ENCODE results near the gene GAREM1.

GAREM1 gene

GRCh38 chr18:32287873-32288272 is 182.8 kb downstream of the GAREM1 start:
- Histone ChIP-seq H3K4me1 (ENCODE audit: control insufficient read depth, insufficient read depth, low read length) (no peaks in the 10 kb centered on the region), H3K27ac (ENCODE audit: insufficient read depth, low read depth, low read length, poor library complexity, severe bottlenecking) (no peak overlapping the region), H3K4me3 (ENCODE audit: insufficient read depth, low read depth, low read length) (no peak overlapping the region), H3K9me3 (ENCODE audit: control insufficient read depth, low read length) (no peaks in the 10 kb centered on the region), H3K36me3 (ENCODE audit: control insufficient read depth, insufficient read depth, low read length) (no peaks in the 10 kb centered on the region), H3K27me3 (ENCODE audit: control insufficient read depth, insufficient read depth, low read length, poor library complexity, severe bottlenecking) (no peaks in the 10 kb centered on the region)
- WGBS, 2 experiments: 96 to 97% methylated on average over 9 of the region's 9 CpGs

GRCh38 chr18:32287249-32287648 is 183.4 kb downstream of the GAREM1 start:
- Histone ChIP-seq H3K27ac (ENCODE audit: insufficient read depth, low read depth, low read length, poor library complexity, severe bottlenecking) (no peak overlapping the region), H3K36me3 (ENCODE audit: control insufficient read depth, insufficient read depth, low read length) (no peaks in the 10 kb centered on the region), H3K4me1 (ENCODE audit: control insufficient read depth, insufficient read depth, low read length) (no peaks in the 10 kb centered on the region), H3K27me3 (ENCODE audit: control insufficient read depth, insufficient read depth, low read length, poor library complexity, severe bottlenecking) (no peaks in the 10 kb centered on the region), H3K9me3 (ENCODE audit: control insufficient read depth, low read length) (no peaks in the 10 kb centered on the region), H3K4me3 (ENCODE audit: insufficient read depth, low read depth, low read length) (no peak overlapping the region)
- 95% methylated on average over 16 of the region's 16 CpGs for WGBS, 2 experiments

- Histone ChIP-seq H3K9me3 (ENCODE audit: control insufficient read depth, low read length) (no peaks in the 10 kb centered on the region), H3K4me1 (ENCODE audit: control insufficient read depth, insufficient read depth, low read length) (no peaks in the 10 kb centered on the region), H3K27me3 (ENCODE audit: control insufficient read depth, insufficient read depth, low read length, poor library complexity, severe bottlenecking) (no peaks in the 10 kb centered on the region), H3K27ac (ENCODE audit: insufficient read depth, low read depth, low read length, poor library complexity, severe bottlenecking) (no peak overlapping the region), H3K36me3 (ENCODE audit: control insufficient read depth, insufficient read depth, low read length) (no peaks in the 10 kb centered on the region), H3K4me3 (ENCODE audit: insufficient read depth, low read depth, low read length) (no peak overlapping the region)
- WGBS, 2 experiments: 95 to 98% methylated on average over 5 of the region's 5 CpGs
Observed at GRCh38 chr18:32286749-32287148, 183.9 kb downstream of the GAREM1 start.

- no peaks in the 10 kb centered on the region for H3K4me1 ChIP-seq (ENCODE audit: control insufficient read depth, insufficient read depth, low read length)
- no peak overlapping the region for H3K4me3 ChIP-seq (ENCODE audit: insufficient read depth, low read depth, low read length)
- 95% methylated on average over 1 of the region's 1 CpG; no CpG with 5 or more reads in 1 of the 2 experiments for WGBS, 2 experiments
- no peak overlapping the region for H3K27ac ChIP-seq (ENCODE audit: insufficient read depth, low read depth, low read length, poor library complexity, severe bottlenecking)
- H3K27me3 ChIP-seq (ENCODE audit: control insufficient read depth, insufficient read depth, low read length, poor library complexity, severe bottlenecking): no peaks in the 10 kb centered on the region
- H3K36me3 ChIP-seq (ENCODE audit: control insufficient read depth, insufficient read depth, low read length): no peaks in the 10 kb centered on the region
- no peaks in the 10 kb centered on the region for H3K9me3 ChIP-seq (ENCODE audit: control insufficient read depth, low read length)
Observed at GRCh38 chr18:32284284-32284683, 186.4 kb downstream of the GAREM1 start.

GRCh38 chr18:32280911-32281310 is 189.8 kb downstream of the GAREM1 start:
- H3K36me3 ChIP-seq (ENCODE audit: control insufficient read depth, insufficient read depth, low read length): no peaks in the 10 kb centered on the region
- no peaks in the 10 kb centered on the region for H3K4me1 ChIP-seq (ENCODE audit: control insufficient read depth, insufficient read depth, low read length)
- no peaks in the 10 kb centered on the region for H3K27me3 ChIP-seq (ENCODE audit: control insufficient read depth, insufficient read depth, low read length, poor library complexity, severe bottlenecking)
- no peak overlapping the region for H3K27ac ChIP-seq (ENCODE audit: insufficient read depth, low read depth, low read length, poor library complexity, severe bottlenecking)
- no peaks in the 10 kb centered on the region for H3K9me3 ChIP-seq (ENCODE audit: control insufficient read depth, low read length)
- 89 to 99% methylated on average over 4 of the region's 4 CpGs for WGBS, 2 experiments
- no peak overlapping the region for H3K4me3 ChIP-seq (ENCODE audit: insufficient read depth, low read depth, low read length)

- Histone ChIP-seq H3K4me3 (ENCODE audit: insufficient read depth, low read depth, low read length) (no peak overlapping the region), H3K4me1 (ENCODE audit: control insufficient read depth, insufficient read depth, low read length) (no peaks in the 10 kb centered on the region), H3K9me3 (ENCODE audit: control insufficient read depth, low read length) (no peaks in the 10 kb centered on the region), H3K36me3 (ENCODE audit: control insufficient read depth, insufficient read depth, low read length) (no peaks in the 10 kb centered on the region), H3K27ac (ENCODE audit: insufficient read depth, low read depth, low read length, poor library complexity, severe bottlenecking) (no peak overlapping the region), H3K27me3 (ENCODE audit: control insufficient read depth, insufficient read depth, low read length, poor library complexity, severe bottlenecking) (no peaks in the 10 kb centered on the region)
- 91% methylated on average over 4 of the region's 4 CpGs for WGBS, 2 experiments
Observed at GRCh38 chr18:32280188-32280783, 190.4 kb downstream of the GAREM1 start.

- H3K27ac ChIP-seq (ENCODE audit: insufficient read depth, low read depth, low read length, poor library complexity, severe bottlenecking): no peak overlapping the region
Observed at GRCh38 chr18:32278177-32278799, 192.4 kb downstream of the GAREM1 start.

GRCh38 chr18:32277549-32277948 is 193.1 kb downstream of the GAREM1 start:
- H3K27ac ChIP-seq (ENCODE audit: insufficient read depth, low read depth, low read length, poor library complexity, severe bottlenecking): no peak overlapping the region
- H3K4me3 ChIP-seq (ENCODE audit: insufficient read depth, low read depth, low read length): no peak overlapping the region
- no peaks in the 10 kb centered on the region for H3K4me1 ChIP-seq (ENCODE audit: control insufficient read depth, insufficient read depth, low read length)
- no peaks in the 10 kb centered on the region for H3K9me3 ChIP-seq (ENCODE audit: control insufficient read depth, low read length)
- 95 to 100% methylated on average over 2 of the region's 2 CpGs for WGBS, 2 experiments
- H3K27me3 ChIP-seq (ENCODE audit: control insufficient read depth, insufficient read depth, low read length, poor library complexity, severe bottlenecking): no peaks in the 10 kb centered on the region
- H3K36me3 ChIP-seq (ENCODE audit: control insufficient read depth, insufficient read depth, low read length): no peaks in the 10 kb centered on the region

More at GRCh38 chr18:32278177-32278799, 192.4 kb downstream of the GAREM1 start:
- Histone ChIP-seq H3K36me3 (ENCODE audit: control insufficient read depth, insufficient read depth, low read length) (no peaks in the 10 kb centered on the region), H3K9me3 (ENCODE audit: control insufficient read depth, low read length) (no peaks in the 10 kb centered on the region), H3K4me1 (ENCODE audit: control insufficient read depth, insufficient read depth, low read length) (no peaks in the 10 kb centered on the region), H3K27me3 (ENCODE audit: control insufficient read depth, insufficient read depth, low read length, poor library complexity, severe bottlenecking) (no peaks in the 10 kb centered on the region), H3K4me3 (ENCODE audit: insufficient read depth, low read depth, low read length) (no peak overlapping the region)
- 95 to 98% methylated on average over 3 to 4 of the region's 4 CpGs for WGBS, 2 experiments

GRCh38 chr18:32276906-32277305 is 193.8 kb downstream of the GAREM1 start:
- Histone ChIP-seq H3K27ac (ENCODE audit: insufficient read depth, low read depth, low read length, poor library complexity, severe bottlenecking) (no peak overlapping the region), H3K9me3 (ENCODE audit: control insufficient read depth, low read length) (no peaks in the 10 kb centered on the region), H3K27me3 (ENCODE audit: control insufficient read depth, insufficient read depth, low read length, poor library complexity, severe bottlenecking) (no peaks in the 10 kb centered on the region), H3K36me3 (ENCODE audit: control insufficient read depth, insufficient read depth, low read length) (no peaks in the 10 kb centered on the region), H3K4me1 (ENCODE audit: control insufficient read depth, insufficient read depth, low read length) (no peaks in the 10 kb centered on the region), H3K4me3 (ENCODE audit: insufficient read depth, low read depth, low read length) (no peak overlapping the region)
- WGBS, 2 experiments: 93% methylated on average over 4 of the region's 4 CpGs

- 92 to 97% methylated on average over 2 of the region's 2 CpGs for WGBS, 2 experiments
- Histone ChIP-seq H3K36me3 (ENCODE audit: control insufficient read depth, insufficient read depth, low read length) (no peaks in the 10 kb centered on the region), H3K27me3 (ENCODE audit: control insufficient read depth, insufficient read depth, low read length, poor library complexity, severe bottlenecking) (no peaks in the 10 kb centered on the region), H3K4me1 (ENCODE audit: control insufficient read depth, insufficient read depth, low read length) (no peaks in the 10 kb centered on the region), H3K9me3 (ENCODE audit: control insufficient read depth, low read length) (no peaks in the 10 kb centered on the region), H3K27ac (ENCODE audit: insufficient read depth, low read depth, low read length, poor library complexity, severe bottlenecking) (no peak overlapping the region), H3K4me3 (ENCODE audit: insufficient read depth, low read depth, low read length) (no peak overlapping the region)
Observed at GRCh38 chr18:32276256-32276655, 194.4 kb downstream of the GAREM1 start.

All from ectodermal cell (in vitro differentiated cells).